ENCODE measurements around the gene PDE4D. TPM values are rescaled to one million over a fixed set of nuclear protein-coding genes. Genes with fewer than 3 reads are reported as not detected.

The PDE4D gene
- total RNA-seq, 1 experiment from 2014 or later = 2.1 TPM

DNA sequence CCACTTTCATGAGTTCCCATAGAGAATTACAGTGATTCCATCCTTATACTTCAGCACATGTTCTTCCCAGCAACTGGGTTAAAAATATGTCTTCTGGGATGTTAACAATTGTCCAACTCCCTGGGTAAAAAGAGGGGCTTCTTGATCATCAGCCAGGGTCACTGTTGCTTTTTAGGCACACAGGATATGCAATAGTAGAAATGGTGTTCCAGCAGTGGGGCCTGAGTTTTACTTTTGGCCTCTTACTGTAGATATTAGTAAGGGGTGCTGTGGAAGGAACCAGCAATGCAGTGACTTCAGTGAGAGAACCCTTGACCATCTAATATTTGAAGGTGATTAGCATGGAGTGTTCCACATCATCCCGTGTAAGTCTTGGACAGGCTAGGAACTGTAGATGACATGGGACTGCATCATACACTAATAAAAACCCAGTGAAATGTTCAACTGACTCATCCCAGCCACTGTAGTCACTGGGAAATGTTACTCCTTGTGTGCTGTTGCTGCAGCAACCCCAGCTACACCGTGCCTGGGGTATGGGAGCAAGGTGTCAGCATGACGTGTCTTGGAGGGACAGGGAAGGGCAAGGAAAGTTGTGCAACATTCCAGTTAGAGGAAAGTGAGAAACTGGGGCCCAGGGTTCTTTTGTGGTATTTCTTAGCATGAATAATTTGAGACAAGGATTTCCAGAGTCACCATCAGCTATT lies 699.8 kb downstream of the PDE4D start:
- peaks cover 1 to 4% of the 10 kb centered on the region in 2 experiments for H3K4me1 Mint-ChIP-seq
- Histone ChIP-seq H3K9me3 (ENCODE audit: control insufficient read depth, low read depth, low read length) (no peaks in the 10 kb centered on the region), H3K9ac (ENCODE audit: extremely low read depth, insufficient read length, low read length) (no peak overlapping the region), H4K8ac (replicated peaks; ENCODE audit: insufficient read length, low read depth, low read length) (no peak overlapping the region), H3K4ac (ENCODE audit: low read depth, low read length) (no peak overlapping the region), H3K23me2 (ENCODE audit: insufficient read length, low read depth, low read length, poor library complexity, severe bottlenecking) (no peaks in the 10 kb centered on the region), H3K79me1 (ENCODE audit: insufficient read depth, low read depth, low read length, poor library complexity, severe bottlenecking) (no peaks in the 10 kb centered on the region), H2BK120ac (ENCODE audit: low read depth, low read length, poor library complexity, severe bottlenecking) (no peak overlapping the region), H3K23ac (ENCODE audit: insufficient read length, low read depth, low read length) (no peak overlapping the region), H3K14ac (ENCODE audit: insufficient read depth, low read length) (no peak overlapping the region), H3K4me2 (ENCODE audit: insufficient read depth, insufficient read length, low read length) (no peak overlapping the region), H3K18ac (ENCODE audit: insufficient read length, low read depth, low read length) (no peak overlapping the region), H2BK20ac (ENCODE audit: low read depth, low read length, poor library complexity, severe bottlenecking) (no peak overlapping the region), H4K5ac (ENCODE audit: insufficient read length, low read depth, low read length) (no peak overlapping the region), H3K27me3 (ENCODE audit: insufficient read depth, low read length) (no peaks in the 10 kb centered on the region), H2BK12ac (ENCODE audit: insufficient read length, low read depth, low read length) (no peak overlapping the region), H2BK15ac (ENCODE audit: low read depth, low read length) (no peak overlapping the region), H2AFZ (ENCODE audit: low read length) (no peak overlapping the region), H3K79me2 (ENCODE audit: insufficient read depth, low read length) (no peaks in the 10 kb centered on the region), H4K91ac (ENCODE audit: insufficient read length, low read depth, low read length) (no peak overlapping the region), H3T11ph (ENCODE audit: low read length) (no peak overlapping the region), H4K20me1 (ENCODE audit: control insufficient read depth, insufficient read depth, insufficient read length) (no peaks in the 10 kb centered on the region), H2AK5ac (ENCODE audit: insufficient read length, low read length) (no peak overlapping the region), H2BK5ac (ENCODE audit: insufficient read length, low read length) (no peak overlapping the region), H3K27ac (ENCODE audit: insufficient read length, low read depth, low read length) (no peak overlapping the region), H3K56ac (ENCODE audit: insufficient read length, low read depth, low read length) (no peak overlapping the region), H3K4me1 (ENCODE audit: insufficient read depth, low read length) (no peaks in the 10 kb centered on the region)
- no CpG with 5 or more reads among the region's 3 CpGs for WGBS (ENCODE audit: extremely low coverage, insufficient read length, low lambda C conversion rate)
- DNase-seq = no peak
- no peak overlapping the region for H3K4me3 Mint-ChIP-seq
- no peaks in the 10 kb centered on the region; a peak in 1 of 5 replicates for H3K9me3 Mint-ChIP-seq
- H3K27me3 Mint-ChIP-seq (ENCODE audit: low read depth) = no peaks in the 10 kb centered on the region; the same call in none of the 2 replicates
- H3K36me3 Mint-ChIP-seq (ENCODE audit: insufficient read depth in 1 of 3, low read depth in 3 of 3) = no peaks in the 10 kb centered on the region; a peak in 1 of 7 replicates
- H3K27ac Mint-ChIP-seq = no peak overlapping the region
- TF ChIP-seq, protein P1, sequence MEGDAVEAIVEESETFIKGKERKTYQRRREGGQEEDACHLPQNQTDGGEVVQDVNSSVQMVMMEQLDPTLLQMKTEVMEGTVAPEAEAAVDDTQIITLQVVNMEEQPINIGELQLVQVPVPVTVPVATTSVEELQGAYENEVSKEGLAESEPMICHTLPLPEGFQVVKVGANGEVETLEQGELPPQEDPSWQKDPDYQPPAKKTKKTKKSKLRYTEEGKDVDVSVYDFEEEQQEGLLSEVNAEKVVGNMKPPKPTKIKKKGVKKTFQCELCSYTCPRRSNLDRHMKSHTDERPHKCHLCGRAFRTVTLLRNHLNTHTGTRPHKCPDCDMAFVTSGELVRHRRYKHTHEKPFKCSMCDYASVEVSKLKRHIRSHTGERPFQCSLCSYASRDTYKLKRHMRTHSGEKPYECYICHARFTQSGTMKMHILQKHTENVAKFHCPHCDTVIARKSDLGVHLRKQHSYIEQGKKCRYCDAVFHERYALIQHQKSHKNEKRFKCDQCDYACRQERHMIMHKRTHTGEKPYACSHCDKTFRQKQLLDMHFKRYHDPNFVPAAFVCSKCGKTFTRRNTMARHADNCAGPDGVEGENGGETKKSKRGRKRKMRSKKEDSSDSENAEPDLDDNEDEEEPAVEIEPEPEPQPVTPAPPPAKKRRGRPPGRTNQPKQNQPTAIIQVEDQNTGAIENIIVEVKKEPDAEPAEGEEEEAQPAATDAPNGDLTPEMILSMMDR (conservative IDR thresholded peaks at IDR 0.05) = no peak
